SK-N-SH treated with all-trans-retinoic acid at 6 μM for 48 hours (cell line): ENCODE measurements around the gene STING1.

Experiments used
- ATAC-seq: fragments of 200-7000 bp; cut with Tn5 transposase; 3 replicates; pipeline ENCODE4 v1.9.1; 2020; ENCODE audit warnings: mild to moderate bottlenecking, moderate library complexity
- ARNTL ChIP-seq: fragments of 450-650 bp; formaldehyde crosslinking; IDR thresholded peaks from 2 replicates; pipeline ENCODE4 v1.5.0; 2020; ENCODE audit warnings: low read depth, mild to moderate bottlenecking, moderate library complexity, borderline replicate concordance
- BACH2 ChIP-seq: fragments of 250-450 bp; sonication (Bioruptor Pico); IDR thresholded peaks from 2 replicates; pipeline ENCODE4 v1.9.0; 2021; ENCODE audit warnings: mild to moderate bottlenecking, borderline replicate concordance
- CREB5 ChIP-seq: fragments of 250-450 bp; sonication (Bioruptor Pico); IDR thresholded peaks from 2 replicates; pipeline ENCODE4 v1.5.1; 2020; ENCODE audit warnings: low read depth, mild to moderate bottlenecking, moderate library complexity
- CSDC2 ChIP-seq: fragments of 250-450 bp; sonication (Bioruptor Pico); IDR thresholded peaks from 2 replicates; pipeline ENCODE4 v1.5.0; 2020; ENCODE audit warnings: mild to moderate bottlenecking, moderate library complexity
- CSRNP3 ChIP-seq: fragments of 250-450 bp; sonication (Bioruptor Pico); IDR thresholded peaks from 2 replicates; pipeline ENCODE4 v1.5.1; 2021; ENCODE audit warnings: mild to moderate bottlenecking, moderate library complexity
- GLIS3 ChIP-seq: fragments of 250-450 bp; sonication (Bioruptor Pico); IDR thresholded peaks from 2 replicates; pipeline ENCODE4 v1.5.0; 2020; ENCODE audit warnings: mild to moderate bottlenecking, moderate library complexity
- ISL1 ChIP-seq: fragments of 250-450 bp; sonication (Bioruptor Pico); IDR thresholded peaks from 2 replicates; pipeline ENCODE4 v2.1.2; 2022; ENCODE audit warnings: mild to moderate bottlenecking, moderate library complexity
- OSR1 ChIP-seq: fragments of 250-450 bp; sonication (Bioruptor Pico); IDR thresholded peaks from 2 replicates; pipeline ENCODE4 v1.8.0; 2022; ENCODE audit warnings: moderate library complexity, mild to moderate bottlenecking, inconsistent platforms
- POU6F1 ChIP-seq: fragments of 250-450 bp; sonication (Bioruptor Pico); IDR thresholded peaks from 2 replicates; pipeline ENCODE4 v1.8.0; 2021; ENCODE audit warnings: low read depth, mild to moderate bottlenecking, moderate library complexity, borderline replicate concordance
- RARB ChIP-seq: fragments of 250-450 bp; sonication (Bioruptor Pico); IDR thresholded peaks from 2 replicates; pipeline ENCODE4 v1.8.0; 2021; ENCODE audit warnings: mild to moderate bottlenecking, moderate library complexity
- SNAI2 ChIP-seq: fragments of 250-450 bp; sonication (Bioruptor Pico); IDR thresholded peaks from 2 replicates; pipeline ENCODE4 v1.5.0; 2020; ENCODE audit warnings: mild to moderate bottlenecking, moderate library complexity
- TCF4 ChIP-seq: fragments of 250-450 bp; sonication (Bioruptor Pico); IDR thresholded peaks from 2 replicates; pipeline ENCODE4 v1.8.0; 2021; ENCODE audit warnings: mild to moderate bottlenecking, moderate library complexity, borderline replicate concordance
- TOX ChIP-seq: fragments of 250-450 bp; sonication (Bioruptor Pico); IDR thresholded peaks from 2 replicates; pipeline ENCODE4 v1.8.0; 2021; ENCODE audit warnings: mild to moderate bottlenecking, moderate library complexity, borderline replicate concordance
- TSHZ2 ChIP-seq: fragments of 250-450 bp; sonication (Bioruptor Pico); IDR thresholded peaks from 2 replicates; pipeline ENCODE4 v1.5.0; 2020; ENCODE audit warnings: mild to moderate bottlenecking, moderate library complexity
- ZC3H10 ChIP-seq: fragments of 250-450 bp; sonication (Bioruptor Pico); IDR thresholded peaks from 2 replicates; pipeline ENCODE4 v1.5.1; 2021; ENCODE audit warnings: mild to moderate bottlenecking, moderate library complexity
- ZFP3 ChIP-seq: fragments of 250-450 bp; sonication (Bioruptor Pico); IDR thresholded peaks from 2 replicates; pipeline ENCODE4 v1.5.0; 2020; ENCODE audit warnings: mild to moderate bottlenecking, moderate library complexity
- ZFP30 ChIP-seq: fragments of 450-650 bp; formaldehyde crosslinking; IDR thresholded peaks from 2 replicates; pipeline ENCODE4 v1.5.0; 2022; ENCODE audit warnings: mild to moderate bottlenecking, moderate library complexity
- ZNF565 ChIP-seq: fragments of 450-650 bp; formaldehyde crosslinking; conservative IDR thresholded peaks from 2 replicates; pipeline ENCODE4 v1.5.0; 2020; ENCODE audit warnings: low read depth, mild to moderate bottlenecking, moderate library complexity
- ZNF70 ChIP-seq: fragments of 450-650 bp; formaldehyde crosslinking; IDR thresholded peaks from 2 replicates; pipeline ENCODE4 v1.5.0; 2020; ENCODE audit warnings: mild to moderate bottlenecking, moderate library complexity
- ZNF8 ChIP-seq: fragments of 450-650 bp; formaldehyde crosslinking; IDR thresholded peaks from 2 replicates; pipeline ENCODE4 v1.5.0; 2020; ENCODE audit warnings: mild to moderate bottlenecking, moderate library complexity

Gene STING1

GRCh38 chr5:139457241-139457640 lies 25.3 kb downstream of the STING1 start:
- ATAC-seq = no peak
- TF ChIP-seq OSR1 (no peak), TCF4 (no peak), CSRNP3 (CRISPR knock-in tag) (no peak), ZFP30 (CRISPR knock-in tag) (no peak), TSHZ2 (CRISPR knock-in tag) (no peak), ISL1 (no peak), TOX (no peak), ARNTL (CRISPR knock-in tag) (no peak), POU6F1 (no peak), SNAI2 (no peak), CREB5 (CRISPR knock-in tag) (no peak)

- ATAC-seq = no peak
- TF ChIP-seq BACH2 (CRISPR knock-in tag) = no peak
- no peak for TF ChIP-seq OSR1
- no peak for TF ChIP-seq ZFP3
- TF ChIP-seq ZNF70 (CRISPR knock-in tag) = no peak
- TF ChIP-seq RARB (CRISPR knock-in tag) = no peak
- no peak for TF ChIP-seq ZFP30 (CRISPR knock-in tag)
- TF ChIP-seq TSHZ2 (CRISPR knock-in tag) = no peak
- TF ChIP-seq CSRNP3 (CRISPR knock-in tag) = no peak
- TF ChIP-seq ZNF8 (CRISPR knock-in tag) = no peak
- no peak for TF ChIP-seq SNAI2
- no peak for TF ChIP-seq TOX
- TF ChIP-seq POU6F1 = no peak
- TF ChIP-seq ZC3H10 (CRISPR knock-in tag) = no peak
- TF ChIP-seq CSDC2 (CRISPR knock-in tag) = no peak
- TF ChIP-seq GLIS3 (CRISPR knock-in tag) = no peak
- TF ChIP-seq ZNF565 (CRISPR knock-in tag) = no peak
- TF ChIP-seq ARNTL (CRISPR knock-in tag) = no peak
- no peak for TF ChIP-seq ISL1
Measured at GRCh38 chr5:139456776-139457175, 25.8 kb downstream of the STING1 start.
